ENCODE data around the gene NTSR2. TPM values are rescaled to one million over a fixed set of nuclear protein-coding genes. Genes with fewer than 3 reads are reported as not detected.

NTSR2 gene
- total RNA-seq, 1 donor from 2014 or later = not detected

DNA sequence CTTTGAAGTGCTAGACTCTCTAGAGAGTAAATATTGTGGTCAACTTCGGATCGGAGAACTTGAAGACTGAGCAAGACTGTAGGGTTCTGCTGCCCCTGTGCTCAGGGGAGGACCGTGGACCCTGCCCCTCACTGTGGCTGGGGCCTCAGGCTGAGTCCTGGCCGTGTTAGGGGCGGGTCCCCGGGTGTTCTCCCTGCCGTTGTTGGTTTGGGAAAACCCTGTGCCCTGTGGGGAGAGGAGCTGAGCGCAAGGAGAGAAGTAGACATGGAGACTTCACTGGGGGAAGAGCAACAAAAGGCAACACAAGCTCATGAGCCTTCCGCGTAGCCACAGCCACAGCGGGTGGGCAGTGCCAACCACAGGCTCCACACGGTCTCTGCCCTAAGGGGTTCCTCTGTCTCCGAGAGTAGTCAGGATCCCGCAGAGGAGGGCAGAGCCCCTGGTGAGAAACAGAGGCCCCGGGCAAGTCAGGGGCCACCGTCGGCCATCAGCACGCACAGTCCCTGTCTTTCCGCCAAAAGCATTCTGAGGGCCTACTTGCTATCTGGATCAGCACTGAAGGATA, 53.1 kb downstream of the NTSR2 start:
- DNase-seq (ENCODE audit: low read depth) = no peak
- Histone ChIP-seq H3K79me2 (ENCODE audit: insufficient read depth, low read length) (no peaks in the 10 kb centered on the region), H3K27ac (ENCODE audit: low read depth, low read length) (no peak overlapping the region), H3K27me3 (ENCODE audit: insufficient read depth, low read length) (peaks cover 6% of the 10 kb centered on the region), H3K4me1 (ENCODE audit: insufficient read depth, low read length) (peaks cover 2% of the 10 kb centered on the region), H2AFZ (ENCODE audit: low read depth, low read length) (no peak overlapping the region), H3K9ac (ENCODE audit: low read length) (no peak overlapping the region), H4K20me1 (ENCODE audit: insufficient read depth, low read length) (no peaks in the 10 kb centered on the region), H3K4me2 (ENCODE audit: low read length) (no peak overlapping the region), H3K9me3 (ENCODE audit: insufficient read depth, low read depth, low read length) (no peaks in the 10 kb centered on the region), H3K36me3 (ENCODE audit: insufficient read depth, low read length) (no peaks in the 10 kb centered on the region), H3K4me3 (ENCODE audit: insufficient read depth, low read depth, low read length) (no peak overlapping the region)
- H3K36me3 Mint-ChIP-seq (ENCODE audit: low read depth, unreplicated experiment) = peaks cover 13% of the 10 kb centered on the region
- TF ChIP-seq, protein P1, sequence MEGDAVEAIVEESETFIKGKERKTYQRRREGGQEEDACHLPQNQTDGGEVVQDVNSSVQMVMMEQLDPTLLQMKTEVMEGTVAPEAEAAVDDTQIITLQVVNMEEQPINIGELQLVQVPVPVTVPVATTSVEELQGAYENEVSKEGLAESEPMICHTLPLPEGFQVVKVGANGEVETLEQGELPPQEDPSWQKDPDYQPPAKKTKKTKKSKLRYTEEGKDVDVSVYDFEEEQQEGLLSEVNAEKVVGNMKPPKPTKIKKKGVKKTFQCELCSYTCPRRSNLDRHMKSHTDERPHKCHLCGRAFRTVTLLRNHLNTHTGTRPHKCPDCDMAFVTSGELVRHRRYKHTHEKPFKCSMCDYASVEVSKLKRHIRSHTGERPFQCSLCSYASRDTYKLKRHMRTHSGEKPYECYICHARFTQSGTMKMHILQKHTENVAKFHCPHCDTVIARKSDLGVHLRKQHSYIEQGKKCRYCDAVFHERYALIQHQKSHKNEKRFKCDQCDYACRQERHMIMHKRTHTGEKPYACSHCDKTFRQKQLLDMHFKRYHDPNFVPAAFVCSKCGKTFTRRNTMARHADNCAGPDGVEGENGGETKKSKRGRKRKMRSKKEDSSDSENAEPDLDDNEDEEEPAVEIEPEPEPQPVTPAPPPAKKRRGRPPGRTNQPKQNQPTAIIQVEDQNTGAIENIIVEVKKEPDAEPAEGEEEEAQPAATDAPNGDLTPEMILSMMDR (IDR thresholded peaks at IDR 0.05; ENCODE audit: insufficient read depth, low read depth, low read length) = no peak
- TF ChIP-seq EZH2 (IDR thresholded peaks at IDR 0.05; ENCODE audit: insufficient read depth, low read length) = no peak
- H3K4me1 Mint-ChIP-seq (ENCODE audit: low read depth, unreplicated experiment) = peaks cover 3% of the 10 kb centered on the region
- FAIRE-seq = no peak
- H3K27ac Mint-ChIP-seq (ENCODE audit: unreplicated experiment) = no peak overlapping the region
- no peak overlapping the region for H3K4me3 Mint-ChIP-seq (ENCODE audit: unreplicated experiment)
- no peaks in the 10 kb centered on the region for H3K9me3 Mint-ChIP-seq (ENCODE audit: unreplicated experiment)
- H3K27me3 Mint-ChIP-seq (ENCODE audit: low read depth, unreplicated experiment) = no peaks in the 10 kb centered on the region

DNA sequence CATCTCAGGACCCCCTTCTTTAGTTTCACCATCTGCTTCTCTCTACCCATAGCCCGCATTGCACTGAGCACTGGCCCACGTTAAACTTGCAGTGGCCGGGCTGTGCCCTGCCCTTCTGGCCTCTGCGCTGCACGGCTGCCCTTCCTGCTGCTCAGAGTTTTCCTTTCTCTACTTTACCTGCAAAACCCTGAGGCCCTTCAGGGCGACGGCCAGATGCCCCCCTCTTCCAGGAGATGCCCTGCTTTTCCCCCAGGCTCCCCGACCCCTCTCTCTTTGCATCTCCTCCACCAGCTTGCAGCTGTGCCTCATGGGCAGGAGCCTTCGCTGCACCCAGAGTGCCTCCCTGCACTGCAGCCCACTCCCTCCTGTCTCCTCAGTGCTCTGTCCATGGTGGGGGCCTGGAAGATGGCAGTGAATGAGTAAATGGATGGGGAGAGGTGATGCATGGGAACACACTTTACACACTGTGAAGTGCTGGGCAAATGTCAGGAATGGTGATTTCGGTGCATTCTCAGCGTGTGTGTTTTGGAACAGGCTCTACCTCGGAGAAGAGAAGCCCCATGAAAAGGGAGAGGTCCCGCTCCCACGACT, 53.8 kb downstream of the NTSR2 start:
- H3K27ac Mint-ChIP-seq (ENCODE audit: unreplicated experiment) = no peak overlapping the region
- Histone ChIP-seq H4K20me1 (ENCODE audit: insufficient read depth, low read length) (no peaks in the 10 kb centered on the region), H3K36me3 (ENCODE audit: insufficient read depth, low read length) (no peaks in the 10 kb centered on the region), H3K9me3 (ENCODE audit: insufficient read depth, low read depth, low read length) (no peaks in the 10 kb centered on the region), H3K4me2 (ENCODE audit: low read length) (no peak overlapping the region), H2AFZ (ENCODE audit: low read depth, low read length) (no peak overlapping the region), H3K27ac (ENCODE audit: low read depth, low read length) (no peak overlapping the region), H3K27me3 (ENCODE audit: insufficient read depth, low read length) (peaks cover 4% of the 10 kb centered on the region), H3K79me2 (ENCODE audit: insufficient read depth, low read length) (no peaks in the 10 kb centered on the region), H3K4me1 (ENCODE audit: insufficient read depth, low read length) (peaks cover 2% of the 10 kb centered on the region), H3K4me3 (ENCODE audit: insufficient read depth, low read depth, low read length) (no peak overlapping the region), H3K9ac (ENCODE audit: low read length) (no peak overlapping the region)
- peaks cover 13% of the 10 kb centered on the region for H3K36me3 Mint-ChIP-seq (ENCODE audit: low read depth, unreplicated experiment)
- FAIRE-seq = no peak
- TF ChIP-seq, protein P1 (IDR thresholded peaks at IDR 0.05; ENCODE audit: insufficient read depth, low read depth, low read length) = no peak
- TF ChIP-seq EZH2 (IDR thresholded peaks at IDR 0.05; ENCODE audit: insufficient read depth, low read length) = no peak
- DNase-seq (ENCODE audit: low read depth) = no peak
- H3K27me3 Mint-ChIP-seq (ENCODE audit: low read depth, unreplicated experiment) = no peaks in the 10 kb centered on the region
- H3K9me3 Mint-ChIP-seq (ENCODE audit: unreplicated experiment) = no peaks in the 10 kb centered on the region
- no peak overlapping the region for H3K4me3 Mint-ChIP-seq (ENCODE audit: unreplicated experiment)
- H3K4me1 Mint-ChIP-seq (ENCODE audit: low read depth, unreplicated experiment) = peaks cover 3% of the 10 kb centered on the region

DNA sequence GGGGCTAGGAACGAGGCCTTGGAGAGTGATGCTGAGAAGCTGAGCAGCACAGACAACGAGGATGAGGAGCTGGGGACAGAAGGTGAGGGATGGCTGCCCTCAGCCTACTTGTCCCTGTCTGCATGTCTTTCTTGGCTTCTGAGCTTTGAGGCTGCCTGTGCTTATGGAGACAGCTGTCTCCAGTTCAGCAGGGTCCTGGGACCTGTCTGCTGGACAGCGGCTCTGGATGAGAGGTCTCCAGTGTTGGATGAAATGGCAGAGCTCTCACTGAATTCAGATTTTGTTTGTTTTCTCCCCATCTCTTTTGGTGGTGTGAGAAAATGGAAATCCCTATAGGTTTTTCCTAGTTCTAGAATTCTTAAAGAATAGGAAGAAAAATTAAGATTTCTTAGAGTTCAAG, 54.8 kb downstream of the NTSR2 start:
- H3K4me3 Mint-ChIP-seq (ENCODE audit: unreplicated experiment) = no peak overlapping the region
- FAIRE-seq = no peak
- H3K36me3 Mint-ChIP-seq (ENCODE audit: low read depth, unreplicated experiment) = peaks cover 13% of the 10 kb centered on the region
- H3K27ac Mint-ChIP-seq (ENCODE audit: unreplicated experiment) = no peak overlapping the region
- Histone ChIP-seq H3K4me3 (ENCODE audit: insufficient read depth, low read depth, low read length) (no peak overlapping the region), H3K27me3 (ENCODE audit: insufficient read depth, low read length) (peaks cover 3% of the 10 kb centered on the region), H3K9ac (ENCODE audit: low read length) (no peak overlapping the region), H3K9me3 (ENCODE audit: insufficient read depth, low read depth, low read length) (no peaks in the 10 kb centered on the region), H3K4me2 (ENCODE audit: low read length) (no peak overlapping the region), H4K20me1 (ENCODE audit: insufficient read depth, low read length) (no peaks in the 10 kb centered on the region), H3K4me1 (ENCODE audit: insufficient read depth, low read length) (peaks cover 2% of the 10 kb centered on the region), H3K27ac (ENCODE audit: low read depth, low read length) (no peak overlapping the region), H2AFZ (ENCODE audit: low read depth, low read length) (no peak overlapping the region), H3K79me2 (ENCODE audit: insufficient read depth, low read length) (no peaks in the 10 kb centered on the region), H3K36me3 (ENCODE audit: insufficient read depth, low read length) (no peaks in the 10 kb centered on the region)
- TF ChIP-seq, protein P1 (IDR thresholded peaks at IDR 0.05; ENCODE audit: insufficient read depth, low read depth, low read length) = no peak
- no peak for TF ChIP-seq EZH2 (IDR thresholded peaks at IDR 0.05; ENCODE audit: insufficient read depth, low read length)
- no peak for DNase-seq (ENCODE audit: low read depth)
- peaks cover 3% of the 10 kb centered on the region for H3K4me1 Mint-ChIP-seq (ENCODE audit: low read depth, unreplicated experiment)
- no peaks in the 10 kb centered on the region for H3K9me3 Mint-ChIP-seq (ENCODE audit: unreplicated experiment)
- no peaks in the 10 kb centered on the region for H3K27me3 Mint-ChIP-seq (ENCODE audit: low read depth, unreplicated experiment)
